Parathyroid adenoma (tissue), 2 donors: ENCODE data around the gene CCL8.
"Not testable (repeated sequence)": the region's sequence is repeated elsewhere in the genome, so short reads cannot be mapped to it uniquely, and the experiment has no call there.

Source experiments
- H2AFZ ChIP-seq: fragments of 300-600 bp; sonication (generic); one replicate; pipeline ENCODE4 v1.7.0; 2017; ENCODE audit warnings: antibody characterized with exemption, mild to moderate bottlenecking
- H3K27ac ChIP-seq: fragments of 300-600 bp; sonication (generic); one replicate; pipeline ENCODE4 v1.7.0; 2017
- H3K27me3 ChIP-seq: fragments of 300-600 bp; sonication (generic); one replicate; pipeline ENCODE4 v1.7.0; 2017; ENCODE audit warnings: low read length; ENCODE audit not compliant: control insufficient read depth, insufficient read depth
- H3K36me3 ChIP-seq: fragments of 300-600 bp; sonication (generic); one replicate; pipeline ENCODE4 v1.7.0; 2017; ENCODE audit warnings: low read length; ENCODE audit not compliant: control insufficient read depth, insufficient read depth
- H3K4me1 ChIP-seq: fragments of 300-600 bp; sonication (generic); one replicate; pipeline ENCODE4 v1.7.0; 2017; ENCODE audit warnings: control low read depth
- H3K4me2 ChIP-seq: fragments of 300-600 bp; sonication (generic); one replicate; pipeline ENCODE4 v1.7.0; 2017; ENCODE audit warnings: low read length
- H3K4me3 ChIP-seq: fragments of 300-600 bp; sonication (generic); one replicate; pipeline ENCODE4 v1.7.0; 2017; ENCODE audit warnings: low read depth, low read length
- H3K79me2 ChIP-seq: fragments of 300-600 bp; sonication (generic); one replicate; pipeline ENCODE4 v1.7.0; 2017; ENCODE audit warnings: control low read depth
- H3K9ac ChIP-seq: fragments of 300-600 bp; sonication (generic); one replicate; pipeline ENCODE4 v1.7.0; 2017; ENCODE audit warnings: mild to moderate bottlenecking
- H3K9me3 ChIP-seq: fragments of 300-600 bp; sonication (generic); one replicate; pipeline ENCODE4 v1.7.0; 2017; ENCODE audit warnings: low read length; ENCODE audit not compliant: control insufficient read depth
- CTCF ChIP-seq: fragments of 300-600 bp; sonication (generic); IDR thresholded peaks from one replicate; pipeline ENCODE4 v1.7.0; 2017; ENCODE audit warnings: antibody characterized with exemption, mild to moderate bottlenecking
- donor health status: primary hyperparathyroidism.

The CCL8 gene

DNA sequence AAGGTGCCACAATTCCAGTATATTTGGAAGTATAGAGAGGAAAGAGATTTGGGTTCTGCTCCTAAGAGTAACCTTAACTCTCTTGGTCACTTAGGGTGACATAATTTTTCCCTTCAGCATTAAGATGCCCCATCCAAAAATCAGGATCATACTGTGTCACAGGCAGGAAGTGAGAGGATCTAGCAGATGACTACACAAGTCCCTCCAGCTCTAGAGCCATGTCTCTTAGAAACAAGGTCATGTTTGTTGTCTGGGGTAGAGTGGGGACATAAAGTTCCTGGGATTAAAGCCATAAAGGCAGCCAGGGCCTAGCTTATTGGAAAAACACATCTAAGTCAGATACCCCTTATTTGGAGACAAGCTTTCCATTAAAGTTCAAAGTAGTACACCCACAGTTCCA, 2.7 kb downstream of the CCL8 start:
- H3K27ac ChIP-seq, result no peak overlapping the region
- H3K36me3 ChIP-seq, result no peaks in the 10 kb centered on the region

GRCh38 chr17:34327580-34327979, 8.3 kb downstream of the CCL8 start:
- not testable (repeated sequence) for H2AFZ ChIP-seq, H3K27ac ChIP-seq, H3K9me3 ChIP-seq, H3K27me3 ChIP-seq, H3K4me1 ChIP-seq, H3K4me2 ChIP-seq, H3K36me3 ChIP-seq, H3K4me3 ChIP-seq, H3K9ac ChIP-seq, H3K79me2 ChIP-seq

More for the DNA sequence above, 2.7 kb downstream of the CCL8 start:
- H3K4me1 ChIP-seq, result no peaks in the 10 kb centered on the region
- H3K4me3 ChIP-seq, result no peak overlapping the region
- no peak overlapping the region for H3K9ac ChIP-seq
- no peaks in the 10 kb centered on the region for H3K9me3 ChIP-seq
- no peak overlapping the region for H2AFZ ChIP-seq
- H3K27me3 ChIP-seq, result no peaks in the 10 kb centered on the region
- TF ChIP-seq CTCF, result no peak
- H3K79me2 ChIP-seq, result no peaks in the 10 kb centered on the region
- no peak overlapping the region for H3K4me2 ChIP-seq

DNA sequence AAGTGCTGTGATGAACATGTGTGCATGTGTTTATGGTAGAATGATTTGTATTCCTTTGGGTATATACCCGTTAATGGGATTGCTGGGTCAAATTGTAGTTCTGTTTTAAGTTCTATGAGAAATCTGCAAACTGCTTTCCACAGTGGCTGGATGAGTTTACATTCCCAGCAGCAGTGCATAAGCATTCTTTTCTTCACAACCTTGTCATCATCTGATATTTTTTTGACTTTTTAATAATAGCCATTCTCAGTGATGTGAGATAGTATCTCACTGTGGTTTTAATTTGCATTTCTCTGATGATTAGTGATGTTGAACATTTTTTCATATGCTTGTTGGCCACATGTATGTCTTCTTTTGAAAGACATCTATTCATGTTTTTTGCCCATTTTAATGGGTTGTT, 18.5 kb downstream of the CCL8 start:
- no peak for TF ChIP-seq CTCF
- no peak overlapping the region for H3K27ac ChIP-seq
- no peak overlapping the region for H3K9ac ChIP-seq
- H3K4me1 ChIP-seq, result no peaks in the 10 kb centered on the region
- H3K9me3 ChIP-seq, result no peaks in the 10 kb centered on the region
- no peak overlapping the region for H2AFZ ChIP-seq
- no peaks in the 10 kb centered on the region for H3K79me2 ChIP-seq
- no peak overlapping the region for H3K4me3 ChIP-seq
- H3K4me2 ChIP-seq, result no peak overlapping the region
- no peaks in the 10 kb centered on the region for H3K27me3 ChIP-seq
- no peaks in the 10 kb centered on the region for H3K36me3 ChIP-seq

DNA sequence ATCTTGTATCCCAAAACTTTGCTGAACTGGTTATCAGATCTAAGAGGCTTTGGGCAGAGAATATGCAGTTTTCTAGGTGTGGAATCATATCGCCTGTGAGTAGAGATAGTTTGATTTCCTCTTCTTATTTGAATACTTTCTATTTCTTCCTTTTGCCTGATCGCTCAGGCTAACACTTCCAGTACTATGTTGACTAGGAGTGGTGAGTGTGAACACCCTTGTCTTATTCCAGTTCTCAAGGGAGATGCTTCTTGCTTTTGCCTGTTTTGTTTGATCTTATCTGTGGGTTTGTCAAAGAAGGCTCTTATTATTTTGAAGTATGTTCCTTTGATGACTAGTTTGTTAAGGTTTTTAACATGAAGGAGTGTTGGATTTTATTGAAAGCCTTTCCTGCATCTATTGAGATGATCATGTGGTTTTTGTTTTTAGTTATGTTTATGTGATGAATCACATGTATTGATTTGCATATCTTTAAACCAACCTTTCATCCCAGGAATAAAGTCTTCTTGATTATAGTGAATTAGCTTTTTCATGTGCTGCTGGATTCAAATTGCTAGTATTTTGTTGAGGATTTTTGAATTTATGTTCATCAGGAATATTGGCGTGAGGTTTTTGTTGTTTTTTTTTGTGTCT, 20.0 kb downstream of the CCL8 start:
- H3K9me3 ChIP-seq, result no peaks in the 10 kb centered on the region
- H3K27me3 ChIP-seq, result no peaks in the 10 kb centered on the region
- H3K36me3 ChIP-seq, result no peaks in the 10 kb centered on the region
- H3K9ac ChIP-seq, result no peak overlapping the region
- H3K4me2 ChIP-seq, result no peak overlapping the region
- H2AFZ ChIP-seq, result no peak overlapping the region
- H3K4me3 ChIP-seq, result no peak overlapping the region
- no peak overlapping the region for H3K27ac ChIP-seq
- no peaks in the 10 kb centered on the region for H3K4me1 ChIP-seq
- H3K79me2 ChIP-seq, result no peaks in the 10 kb centered on the region
- no peak for TF ChIP-seq CTCF

- no peaks in the 10 kb centered on the region for H3K27me3 ChIP-seq
- H3K79me2 ChIP-seq, result no peaks in the 10 kb centered on the region
These were observed 22.7 kb downstream of the CCL8 start for GRCh38 chr17:34341916-34342315.

More at GRCh38 chr17:34341916-34342315, 22.7 kb downstream of the CCL8 start:
- no peak overlapping the region for H3K9ac ChIP-seq
- H3K4me3 ChIP-seq, result no peak overlapping the region
- no peak for TF ChIP-seq CTCF
- H3K36me3 ChIP-seq, result no peaks in the 10 kb centered on the region
- no peaks in the 10 kb centered on the region for H3K9me3 ChIP-seq
- H2AFZ ChIP-seq, result no peak overlapping the region
- H3K27ac ChIP-seq, result no peak overlapping the region
- no peak overlapping the region for H3K4me2 ChIP-seq
- no peaks in the 10 kb centered on the region for H3K4me1 ChIP-seq
